ENCODE results near the gene MGAT4D. TPM values are rescaled to one million over a fixed set of nuclear protein-coding genes. Genes with fewer than 3 reads are reported as not detected.

The MGAT4D gene
- total RNA-seq, 4 donors from 2014 or later: not detected

DNA sequence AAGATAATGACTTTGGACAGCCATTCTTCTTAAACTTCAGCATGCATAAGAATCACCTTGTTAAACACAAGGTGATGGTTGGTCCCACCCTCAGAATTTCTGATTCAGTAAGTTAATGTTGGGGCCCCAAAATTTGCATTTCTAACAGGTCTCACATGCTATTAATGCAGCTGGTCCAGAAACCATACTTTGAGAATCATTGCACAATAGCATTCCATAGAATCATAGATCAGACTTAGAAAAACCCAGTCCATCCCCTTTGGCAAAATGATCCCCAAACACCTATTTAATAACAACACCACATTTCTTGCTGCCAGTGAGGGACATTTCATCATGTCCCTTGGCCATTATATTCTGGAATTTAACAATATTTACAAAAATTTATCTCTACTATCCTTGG, 6.2 kb upstream of the MGAT4D start:
- no peak for TF ChIP-seq CTCF (IDR thresholded peaks at IDR 0.05; ENCODE audit: low read depth)

DNA sequence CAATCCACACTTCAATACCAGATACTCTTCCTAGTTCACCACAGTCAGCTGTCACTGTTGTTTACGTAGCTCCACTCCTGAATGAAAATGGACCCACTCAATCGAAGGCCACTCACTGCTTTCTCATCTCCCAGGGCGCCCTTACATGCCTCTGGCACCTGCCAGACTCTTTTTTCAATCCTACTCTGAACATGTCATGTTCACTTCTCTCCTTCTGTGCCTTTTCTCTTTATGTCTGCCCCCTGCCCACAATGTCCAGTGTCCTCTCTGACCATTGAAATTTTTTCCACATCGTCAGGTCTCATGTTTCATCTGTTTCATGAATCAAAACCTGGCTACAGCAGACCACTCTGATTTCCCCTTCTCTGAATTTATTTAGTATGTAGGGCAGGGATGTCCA, 1.3 kb upstream of the MGAT4D start:
- no peak for TF ChIP-seq CTCF (IDR thresholded peaks at IDR 0.05; ENCODE audit: low read depth)

DNA sequence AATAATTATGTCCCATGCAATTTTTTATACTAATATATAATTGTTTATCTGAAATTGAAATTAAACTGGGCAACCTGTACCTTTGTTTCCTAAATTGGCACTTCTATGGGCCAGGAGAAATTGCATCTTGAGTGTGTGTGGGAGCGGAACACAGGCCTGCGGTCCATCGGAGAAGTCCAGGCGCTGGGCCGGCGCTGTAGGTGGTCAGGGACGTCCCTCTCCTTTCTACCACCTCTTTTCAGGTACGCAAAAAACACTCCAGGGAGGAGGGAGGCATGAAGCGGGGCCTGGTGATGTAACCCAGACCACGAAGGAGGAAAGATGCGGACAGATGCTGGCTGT, 717 bp downstream of the MGAT4D start:
- TF ChIP-seq CTCF (IDR thresholded peaks at IDR 0.05; ENCODE audit: low read depth): no peak

GRCh38 chr4:140485939-140486338, 12.2 kb downstream of the MGAT4D start:
- TF ChIP-seq CTCF (IDR thresholded peaks at IDR 0.05; ENCODE audit: low read depth): no peak

GRCh38 chr4:140483445-140483844, 14.6 kb downstream of the MGAT4D start:
- TF ChIP-seq CTCF (IDR thresholded peaks at IDR 0.05; ENCODE audit: low read depth): no peak

DNA sequence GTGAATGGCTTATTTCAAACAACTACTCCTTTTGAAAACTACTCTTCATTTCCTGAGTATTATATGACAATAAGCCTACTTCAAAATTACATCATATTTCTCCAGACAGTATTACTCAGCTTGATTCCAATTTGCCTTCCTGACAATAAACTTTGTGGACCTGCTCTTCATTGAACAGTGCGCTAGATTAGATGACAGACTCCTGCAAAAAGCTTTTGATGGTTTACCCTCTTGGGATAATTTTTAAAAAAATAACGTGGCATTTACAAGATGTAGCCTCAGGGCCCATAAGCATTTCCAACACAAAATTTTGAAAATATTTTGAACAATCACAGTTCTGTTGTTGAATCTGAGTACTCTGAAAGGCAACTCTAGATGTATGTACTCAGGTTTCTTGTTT, 25.9 kb downstream of the MGAT4D start:
- TF ChIP-seq CTCF (IDR thresholded peaks at IDR 0.05; ENCODE audit: low read depth): no peak

- TF ChIP-seq CTCF (IDR thresholded peaks at IDR 0.05; ENCODE audit: low read depth): no peak
Measured at GRCh38 chr4:140469791-140470733, 28.0 kb downstream of the MGAT4D start.
